Measurements from ENCODE around the gene SEL1L. TPM values are rescaled to one million over a fixed set of nuclear protein-coding genes. Genes with fewer than 3 reads are reported as not detected.

The SEL1L gene
- polyA plus RNA-seq, 1 donor = 56.1 TPM

DNA sequence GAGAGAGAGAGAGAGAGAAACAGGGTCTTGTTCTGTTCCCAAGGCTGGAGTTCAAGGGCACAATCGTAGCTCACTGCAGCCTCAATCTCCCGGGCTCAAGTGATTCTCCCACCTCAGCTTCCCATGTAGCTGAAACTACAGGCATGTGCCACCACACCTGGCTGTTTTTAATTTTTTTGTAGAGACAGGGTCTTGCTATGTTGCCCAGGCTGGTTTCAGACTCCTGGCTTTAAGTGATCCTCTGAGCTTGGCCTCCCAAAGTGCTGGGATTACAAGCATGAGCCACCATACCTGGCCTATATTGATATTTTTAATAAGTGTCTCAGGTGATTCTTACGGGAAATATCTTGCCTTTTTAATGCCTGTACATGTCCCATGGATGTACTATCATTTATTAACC, 82.7 kb downstream of the SEL1L start:
- no CpG with 5 or more reads among the region's 3 CpGs for WGBS (ENCODE audit: insufficient coverage, low lambda C conversion rate)
- Histone ChIP-seq H3K9me3 (ENCODE audit: control insufficient read depth, low read depth, low read length) (no peaks in the 10 kb centered on the region), H3K36me3 (ENCODE audit: control insufficient read depth, insufficient read depth, low read length) (no peaks in the 10 kb centered on the region), H3K27me3 (ENCODE audit: control insufficient read depth, insufficient read depth, low read length) (no peaks in the 10 kb centered on the region), H3K4me1 (ENCODE audit: control insufficient read depth, insufficient read depth, low read length) (peaks cover 8% of the 10 kb centered on the region), H3K4me3 (ENCODE audit: low read length) (no peak overlapping the region), H3K27ac (ENCODE audit: low read length) (no peak overlapping the region)
- DNase-seq = no peak

DNA sequence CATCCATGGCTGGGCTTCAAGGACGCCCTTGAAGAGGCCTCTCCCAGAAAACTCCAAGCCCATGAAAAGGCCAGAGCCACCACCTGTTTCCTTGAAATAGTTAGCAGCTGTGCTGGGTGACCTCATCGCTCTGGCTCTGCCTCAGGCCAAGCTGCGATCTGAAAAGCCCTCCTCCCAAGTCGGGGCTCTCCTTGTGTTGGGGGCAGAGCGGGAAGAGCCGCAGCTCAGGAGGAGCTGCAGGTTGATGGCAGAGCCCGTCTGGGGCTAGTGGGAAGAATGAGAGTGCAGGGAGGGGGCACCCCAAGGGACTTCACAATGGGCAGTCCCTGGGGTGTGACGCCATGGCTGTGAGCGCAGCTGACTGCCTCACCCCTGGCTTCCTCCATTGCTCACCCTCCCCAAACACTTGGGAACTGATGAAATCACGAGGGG, 83.5 kb downstream of the SEL1L start:
- DNase-seq = peak in 1 of 2 donors; percentile 17
- Histone ChIP-seq H3K27me3 (ENCODE audit: control insufficient read depth, insufficient read depth, low read length) (no peaks in the 10 kb centered on the region), H3K4me1 (ENCODE audit: control insufficient read depth, insufficient read depth, low read length) (peaks cover 8% of the 10 kb centered on the region), H3K27ac (ENCODE audit: low read length) (no peak overlapping the region), H3K36me3 (ENCODE audit: control insufficient read depth, insufficient read depth, low read length) (no peaks in the 10 kb centered on the region), H3K9me3 (ENCODE audit: control insufficient read depth, low read depth, low read length) (no peaks in the 10 kb centered on the region), H3K4me3 (ENCODE audit: low read length) (no peak overlapping the region)
- WGBS (ENCODE audit: insufficient coverage, low lambda C conversion rate) = no CpG with 5 or more reads among the region's 10 CpGs

DNA sequence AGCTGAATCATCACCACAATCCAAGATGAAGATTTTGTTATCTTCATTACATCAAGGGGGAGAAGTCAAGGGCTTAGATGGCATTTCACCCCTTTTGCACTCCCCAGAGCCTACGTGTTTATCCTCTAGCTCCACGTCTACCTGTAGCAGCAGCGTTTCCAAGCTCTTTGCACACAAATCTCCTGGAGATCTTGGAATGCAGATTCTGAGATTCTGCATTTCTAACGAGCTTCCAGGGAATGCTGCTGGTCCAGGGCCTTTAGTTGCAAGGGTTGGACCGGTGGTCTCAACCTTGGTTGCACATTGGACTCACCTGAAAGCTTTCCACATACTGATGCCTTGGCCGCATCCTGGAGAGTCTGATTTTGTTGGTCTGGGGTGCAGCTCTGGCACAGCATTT, 84.1 kb downstream of the SEL1L start:
- no CpG with 5 or more reads among the region's 6 CpGs for WGBS (ENCODE audit: insufficient coverage, low lambda C conversion rate)
- Histone ChIP-seq H3K27ac (ENCODE audit: low read length) (no peak overlapping the region), H3K4me3 (ENCODE audit: low read length) (no peak overlapping the region), H3K4me1 (ENCODE audit: control insufficient read depth, insufficient read depth, low read length) (peaks cover 8% of the 10 kb centered on the region), H3K27me3 (ENCODE audit: control insufficient read depth, insufficient read depth, low read length) (no peaks in the 10 kb centered on the region), H3K36me3 (ENCODE audit: control insufficient read depth, insufficient read depth, low read length) (no peaks in the 10 kb centered on the region), H3K9me3 (ENCODE audit: control insufficient read depth, low read depth, low read length) (no peaks in the 10 kb centered on the region)
- no peak for DNase-seq

DNA sequence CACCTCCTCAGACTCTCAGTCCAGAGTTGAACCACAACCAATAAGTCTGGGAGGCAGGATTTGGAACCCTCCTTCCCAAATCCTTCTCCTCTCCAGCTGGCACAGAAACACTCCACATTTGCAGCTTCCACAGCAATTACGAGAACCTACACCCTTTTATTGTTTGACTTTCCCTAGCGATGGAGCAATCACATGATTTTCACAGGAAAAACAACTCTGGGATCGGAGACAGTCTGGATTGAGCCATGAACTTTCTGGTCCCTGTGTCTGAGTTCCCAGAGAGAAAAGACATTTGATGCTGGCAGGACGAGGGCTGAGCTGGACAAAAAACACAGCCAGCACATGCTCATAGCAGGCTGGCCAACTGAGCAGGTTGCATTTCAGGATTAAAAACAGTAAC, 84.5 kb downstream of the SEL1L start:
- H3K9me3 ChIP-seq (ENCODE audit: control insufficient read depth, low read depth, low read length) = no peaks in the 10 kb centered on the region
- H3K4me1 ChIP-seq (ENCODE audit: control insufficient read depth, insufficient read depth, low read length) = peaks cover 8% of the 10 kb centered on the region
- H3K4me3 ChIP-seq (ENCODE audit: low read length) = no peak overlapping the region
- peak in 1 of 2 donors; percentile 60 for DNase-seq
- H3K27ac ChIP-seq (ENCODE audit: low read length) = no peak overlapping the region
- no peaks in the 10 kb centered on the region for H3K27me3 ChIP-seq (ENCODE audit: control insufficient read depth, insufficient read depth, low read length)
- no peaks in the 10 kb centered on the region for H3K36me3 ChIP-seq (ENCODE audit: control insufficient read depth, insufficient read depth, low read length)
- 0% methylated on average over 3 of the region's 4 CpGs for WGBS (ENCODE audit: insufficient coverage, low lambda C conversion rate)

DNA sequence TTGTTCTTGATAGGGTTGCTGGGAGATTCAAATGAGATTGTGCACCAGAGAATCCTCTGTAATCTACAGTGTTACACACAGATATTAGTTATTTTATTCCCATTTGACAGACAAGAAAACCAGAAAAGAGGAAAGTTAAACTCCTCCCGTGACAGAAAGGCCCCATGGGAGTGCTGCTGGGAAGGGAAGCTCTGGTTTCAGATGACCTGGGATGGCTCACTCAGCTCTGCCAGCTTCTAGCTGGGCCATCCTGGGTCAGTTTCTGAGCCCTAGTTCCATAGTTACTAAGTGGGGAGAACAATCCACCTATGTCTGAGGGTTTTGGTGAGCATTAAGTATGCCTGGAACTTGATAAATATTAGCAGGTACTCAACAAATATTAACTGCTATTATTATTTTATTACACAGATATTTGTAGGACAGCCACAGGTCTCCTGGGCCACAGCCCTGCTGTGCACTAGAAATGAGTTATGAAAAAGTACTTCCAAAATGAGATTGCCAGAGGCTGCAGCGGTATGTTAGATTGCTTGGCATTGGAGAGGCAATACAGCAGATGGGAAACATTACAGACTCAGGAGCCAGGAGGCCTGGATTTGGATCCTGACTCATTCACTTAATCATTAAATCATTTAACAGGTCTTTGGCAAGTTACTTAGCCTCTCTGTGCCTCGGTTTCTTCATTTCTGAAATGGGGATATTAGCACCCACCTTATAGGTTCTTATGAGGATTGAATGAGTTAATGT, 86.5 kb downstream of the SEL1L start:
- Histone ChIP-seq H3K27ac (ENCODE audit: low read length) (no peak overlapping the region), H3K4me1 (ENCODE audit: control insufficient read depth, insufficient read depth, low read length) (peaks cover 8% of the 10 kb centered on the region), H3K36me3 (ENCODE audit: control insufficient read depth, insufficient read depth, low read length) (no peaks in the 10 kb centered on the region), H3K4me3 (ENCODE audit: low read length) (no peak overlapping the region), H3K9me3 (ENCODE audit: control insufficient read depth, low read depth, low read length) (no peaks in the 10 kb centered on the region), H3K27me3 (ENCODE audit: control insufficient read depth, insufficient read depth, low read length) (peaks cover 2% of the 10 kb centered on the region)
- WGBS (ENCODE audit: insufficient coverage, low lambda C conversion rate) = 100% methylated on average over 1 of the region's 3 CpGs
- DNase-seq = no peak

DNA sequence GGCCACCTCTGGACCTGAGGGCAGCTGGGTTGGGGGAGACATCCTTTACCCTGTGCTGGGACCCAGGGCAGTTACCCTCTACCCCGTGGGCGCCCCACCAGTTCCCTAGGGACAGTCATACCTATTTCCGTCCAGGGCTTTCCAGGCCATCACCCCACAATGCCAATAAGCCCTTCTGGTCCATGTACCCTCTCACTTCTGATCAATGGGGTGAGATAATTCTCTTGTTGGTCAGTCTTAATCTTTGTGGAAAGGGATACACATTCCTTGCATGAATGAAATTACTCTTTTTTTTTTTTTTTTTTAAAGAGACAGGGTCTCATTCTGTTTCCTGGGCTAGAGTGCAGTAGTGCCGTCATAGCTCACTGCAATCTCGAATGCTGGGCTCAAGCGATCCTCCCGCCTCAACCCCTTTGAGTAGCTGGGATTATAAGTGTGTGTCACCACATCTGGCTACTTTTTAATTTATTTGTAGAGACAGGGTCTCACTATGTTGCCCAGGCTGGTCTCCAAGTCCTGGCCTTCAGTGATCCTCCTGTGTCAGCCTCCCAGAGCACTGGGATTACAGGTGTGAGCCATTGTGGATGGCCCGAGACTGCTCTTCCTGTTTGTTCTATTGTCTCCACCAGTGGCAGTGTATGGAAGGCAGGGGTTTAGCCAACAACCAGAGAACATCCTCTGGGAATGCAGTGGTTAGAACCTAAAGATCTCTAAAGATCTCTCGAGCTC, 87.2 kb downstream of the SEL1L start:
- peaks cover 2% of the 10 kb centered on the region for H3K27me3 ChIP-seq (ENCODE audit: control insufficient read depth, insufficient read depth, low read length)
- no peak overlapping the region for H3K27ac ChIP-seq (ENCODE audit: low read length)
- H3K9me3 ChIP-seq (ENCODE audit: control insufficient read depth, low read depth, low read length) = no peaks in the 10 kb centered on the region
- H3K36me3 ChIP-seq (ENCODE audit: control insufficient read depth, insufficient read depth, low read length) = no peaks in the 10 kb centered on the region
- H3K4me3 ChIP-seq (ENCODE audit: low read length) = no peak overlapping the region
- WGBS (ENCODE audit: insufficient coverage, low lambda C conversion rate) = no CpG with 5 or more reads among the region's 9 CpGs
- peaks cover 8% of the 10 kb centered on the region for H3K4me1 ChIP-seq (ENCODE audit: control insufficient read depth, insufficient read depth, low read length)
- no peak for DNase-seq

DNA sequence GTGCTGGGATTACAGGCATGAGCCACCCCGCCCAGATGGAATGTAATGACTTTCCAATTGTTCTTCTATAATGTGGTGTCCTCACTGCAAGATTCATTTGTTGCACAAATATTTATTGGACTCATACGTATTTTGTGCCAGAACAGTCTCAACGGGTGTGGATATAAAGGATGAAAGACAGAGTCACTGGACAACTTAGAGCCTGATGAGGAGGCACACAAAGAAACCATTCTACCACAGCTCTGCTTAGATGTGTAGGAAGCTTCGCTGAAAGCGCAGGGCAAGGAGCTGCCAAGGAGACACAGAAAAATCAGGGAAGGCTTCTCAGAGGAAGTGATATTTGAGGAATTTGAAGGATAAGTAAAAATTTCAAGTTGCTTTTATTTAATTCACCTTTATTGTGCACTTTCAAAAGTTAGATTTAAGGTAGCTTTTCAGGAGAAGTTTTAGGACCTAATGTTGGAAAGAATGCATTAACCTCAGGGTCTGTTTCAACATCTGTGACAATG, 92.0 kb downstream of the SEL1L start:
- Histone ChIP-seq H3K4me3 (ENCODE audit: low read length) (no peak overlapping the region), H3K4me1 (ENCODE audit: control insufficient read depth, insufficient read depth, low read length) (no peaks in the 10 kb centered on the region), H3K27ac (ENCODE audit: low read length) (no peak overlapping the region), H3K27me3 (ENCODE audit: control insufficient read depth, insufficient read depth, low read length) (peaks cover 4% of the 10 kb centered on the region), H3K9me3 (ENCODE audit: control insufficient read depth, low read depth, low read length) (no peaks in the 10 kb centered on the region), H3K36me3 (ENCODE audit: control insufficient read depth, insufficient read depth, low read length) (no peaks in the 10 kb centered on the region)
- no CpG with 5 or more reads among the region's 5 CpGs for WGBS (ENCODE audit: insufficient coverage, low lambda C conversion rate)
- DNase-seq = no peak

DNA sequence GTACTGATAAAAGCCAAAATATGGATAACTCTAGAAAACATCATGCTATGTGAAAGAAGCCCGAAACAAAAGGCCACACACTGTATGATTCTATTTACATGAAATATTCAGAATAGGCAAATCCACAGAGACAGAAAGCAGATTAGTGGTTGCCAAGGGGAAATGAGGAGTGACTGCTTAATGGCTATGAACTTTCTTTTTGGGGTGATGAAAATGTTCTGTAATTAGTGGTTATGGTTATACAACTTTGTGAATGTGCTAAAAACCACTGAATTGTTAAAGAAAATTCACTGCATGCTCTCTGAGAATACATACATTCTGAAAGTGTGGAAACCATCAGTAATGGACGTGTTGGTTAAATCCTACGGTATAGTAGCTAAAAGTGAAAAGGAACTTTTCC, 93.6 kb downstream of the SEL1L start:
- Histone ChIP-seq H3K27ac (ENCODE audit: low read length) (no peak overlapping the region), H3K9me3 (ENCODE audit: control insufficient read depth, low read depth, low read length) (no peaks in the 10 kb centered on the region), H3K27me3 (ENCODE audit: control insufficient read depth, insufficient read depth, low read length) (peaks cover 13% of the 10 kb centered on the region), H3K4me3 (ENCODE audit: low read length) (no peak overlapping the region), H3K4me1 (ENCODE audit: control insufficient read depth, insufficient read depth, low read length) (no peaks in the 10 kb centered on the region), H3K36me3 (ENCODE audit: control insufficient read depth, insufficient read depth, low read length) (no peaks in the 10 kb centered on the region)
- WGBS (ENCODE audit: insufficient coverage, low lambda C conversion rate) = 100% methylated on average over 2 of the region's 3 CpGs
- no peak for DNase-seq

DNA sequence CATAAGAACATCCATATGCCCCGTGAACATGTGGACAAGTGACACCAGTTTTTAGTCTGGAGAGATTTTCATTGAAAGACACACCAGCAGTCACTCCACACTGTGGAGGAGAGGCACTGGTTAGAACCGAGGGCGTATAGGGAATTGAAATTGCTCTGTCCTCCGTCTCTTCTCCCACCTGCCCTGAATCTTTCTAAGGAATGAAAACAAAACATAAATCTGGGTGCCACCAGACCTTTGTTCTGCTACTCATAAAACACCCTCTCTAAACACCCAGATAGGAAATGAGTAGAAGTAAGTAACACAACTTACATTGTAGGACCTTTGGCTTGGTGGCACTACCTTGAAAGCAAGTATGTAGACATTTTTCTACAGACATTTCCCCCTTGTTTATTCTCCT, 96.4 kb downstream of the SEL1L start:
- no CpG with 5 or more reads among the region's 4 CpGs for WGBS (ENCODE audit: insufficient coverage, low lambda C conversion rate)
- peak in 1 of 2 donors; percentile 67 for DNase-seq
- H3K4me1 ChIP-seq (ENCODE audit: control insufficient read depth, insufficient read depth, low read length) = no peaks in the 10 kb centered on the region
- H3K27me3 ChIP-seq (ENCODE audit: control insufficient read depth, insufficient read depth, low read length) = peaks cover 18% of the 10 kb centered on the region
- H3K27ac ChIP-seq (ENCODE audit: low read length) = no peak overlapping the region
- no peaks in the 10 kb centered on the region for H3K36me3 ChIP-seq (ENCODE audit: control insufficient read depth, insufficient read depth, low read length)
- H3K9me3 ChIP-seq (ENCODE audit: control insufficient read depth, low read depth, low read length) = no peaks in the 10 kb centered on the region
- peak overlapping the region; percentile 61 for H3K4me3 ChIP-seq (ENCODE audit: low read length)

DNA sequence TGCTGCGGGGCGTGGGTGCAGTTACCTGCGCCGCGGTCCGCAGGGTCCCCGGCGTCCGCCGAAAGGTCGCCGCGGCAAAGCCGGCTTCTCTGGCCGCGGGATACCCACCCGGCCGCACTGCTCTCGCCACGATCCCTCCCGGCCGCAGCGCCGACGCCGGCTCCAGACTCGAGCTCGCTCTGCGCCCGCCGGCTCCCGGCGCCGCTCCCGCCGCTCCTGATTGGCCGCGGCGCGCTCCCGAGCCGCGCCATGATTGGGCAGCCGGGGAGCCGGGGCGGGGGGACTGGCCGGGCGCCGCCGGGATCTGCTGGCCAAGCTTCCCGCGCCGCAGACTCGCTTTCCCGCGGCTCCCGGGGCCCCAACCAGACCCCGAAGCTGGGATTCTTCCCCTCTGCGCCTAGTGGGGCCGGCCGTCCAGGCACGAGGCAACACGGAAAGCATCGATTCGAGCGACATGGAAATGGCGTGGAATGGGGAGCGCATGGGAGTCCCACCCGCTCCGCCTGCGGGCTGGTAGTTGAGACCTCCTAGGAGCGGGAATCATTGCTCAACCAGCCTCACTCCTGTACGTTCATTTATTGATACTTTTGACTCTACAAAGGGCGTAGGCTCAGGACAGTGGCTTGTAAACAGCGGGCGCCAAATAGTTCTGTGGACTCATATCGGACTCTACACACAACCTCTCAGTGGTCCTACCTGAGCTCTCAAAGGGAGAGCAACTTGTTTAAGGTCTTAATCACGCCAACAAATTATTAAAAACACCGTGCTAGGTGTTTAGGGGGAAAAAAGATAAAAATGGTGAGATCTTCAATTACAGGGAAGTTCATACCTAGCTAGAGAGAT, 97.1 kb downstream of the SEL1L start:
- H3K27ac ChIP-seq (ENCODE audit: low read length) = peak overlapping the region; percentile 66

More for the DNA sequence above, 97.1 kb downstream of the SEL1L start:
- Histone ChIP-seq H3K27me3 (ENCODE audit: control insufficient read depth, insufficient read depth, low read length) (peaks cover 18% of the 10 kb centered on the region), H3K4me3 (ENCODE audit: low read length) (peak overlapping the region; percentile 65), H3K4me1 (ENCODE audit: control insufficient read depth, insufficient read depth, low read length) (no peaks in the 10 kb centered on the region), H3K36me3 (ENCODE audit: control insufficient read depth, insufficient read depth, low read length) (no peaks in the 10 kb centered on the region), H3K9me3 (ENCODE audit: control insufficient read depth, low read depth, low read length) (no peaks in the 10 kb centered on the region)
- peak; percentile 71 to 87 for DNase-seq
- whole genome bisulfite sequencing (ENCODE audit: insufficient coverage, low lambda C conversion rate) = 5% methylated on average over 3 of the region's 79 CpGs
